Measurements from ENCODE around the gene ZNF319.

The ZNF319 gene

DNA sequence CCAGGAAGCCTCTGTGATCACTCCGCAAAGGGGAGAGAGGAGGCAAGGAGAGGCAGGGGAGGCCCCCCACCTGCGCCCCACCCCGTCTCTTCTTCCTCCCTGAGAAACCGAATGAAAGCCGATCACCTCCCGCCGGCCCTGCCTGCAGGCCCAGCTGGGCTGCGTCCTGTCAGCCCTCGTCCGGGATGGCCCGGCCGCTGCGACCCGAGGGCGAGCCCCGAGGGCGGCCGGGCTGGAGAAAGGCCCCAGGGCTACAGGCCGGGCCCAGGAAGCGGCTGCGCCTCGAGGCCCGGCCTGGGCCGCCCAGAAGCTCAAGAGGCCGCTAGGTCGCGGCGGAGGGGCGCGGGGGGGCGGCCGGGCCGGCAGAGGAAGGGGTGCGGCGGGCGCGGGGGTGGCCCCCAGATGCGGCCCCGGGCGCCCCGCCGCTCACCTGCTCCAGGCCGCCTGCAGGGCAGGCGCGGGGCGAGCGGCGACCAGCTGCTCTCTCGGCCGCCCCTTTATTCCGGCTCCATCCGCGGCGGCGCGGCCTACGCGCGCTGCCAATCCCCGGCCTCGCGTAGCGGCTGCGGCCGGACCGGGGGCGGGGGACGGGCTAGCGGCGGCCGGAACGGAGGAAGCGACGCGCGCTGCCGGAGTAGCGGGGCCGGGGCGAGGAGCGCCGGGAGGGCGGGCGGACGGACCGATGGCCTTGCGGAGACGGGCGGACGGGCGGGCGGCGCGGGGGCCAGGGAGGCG is at the start of gene ZNF319:
TSS of gene ZNF319 (minus strand) at position 702 of the 735 bp plus-strand sequence. CDS start 2,407 bp downstream, outside the sequence.
- no peak for FAIRE-seq

DNA sequence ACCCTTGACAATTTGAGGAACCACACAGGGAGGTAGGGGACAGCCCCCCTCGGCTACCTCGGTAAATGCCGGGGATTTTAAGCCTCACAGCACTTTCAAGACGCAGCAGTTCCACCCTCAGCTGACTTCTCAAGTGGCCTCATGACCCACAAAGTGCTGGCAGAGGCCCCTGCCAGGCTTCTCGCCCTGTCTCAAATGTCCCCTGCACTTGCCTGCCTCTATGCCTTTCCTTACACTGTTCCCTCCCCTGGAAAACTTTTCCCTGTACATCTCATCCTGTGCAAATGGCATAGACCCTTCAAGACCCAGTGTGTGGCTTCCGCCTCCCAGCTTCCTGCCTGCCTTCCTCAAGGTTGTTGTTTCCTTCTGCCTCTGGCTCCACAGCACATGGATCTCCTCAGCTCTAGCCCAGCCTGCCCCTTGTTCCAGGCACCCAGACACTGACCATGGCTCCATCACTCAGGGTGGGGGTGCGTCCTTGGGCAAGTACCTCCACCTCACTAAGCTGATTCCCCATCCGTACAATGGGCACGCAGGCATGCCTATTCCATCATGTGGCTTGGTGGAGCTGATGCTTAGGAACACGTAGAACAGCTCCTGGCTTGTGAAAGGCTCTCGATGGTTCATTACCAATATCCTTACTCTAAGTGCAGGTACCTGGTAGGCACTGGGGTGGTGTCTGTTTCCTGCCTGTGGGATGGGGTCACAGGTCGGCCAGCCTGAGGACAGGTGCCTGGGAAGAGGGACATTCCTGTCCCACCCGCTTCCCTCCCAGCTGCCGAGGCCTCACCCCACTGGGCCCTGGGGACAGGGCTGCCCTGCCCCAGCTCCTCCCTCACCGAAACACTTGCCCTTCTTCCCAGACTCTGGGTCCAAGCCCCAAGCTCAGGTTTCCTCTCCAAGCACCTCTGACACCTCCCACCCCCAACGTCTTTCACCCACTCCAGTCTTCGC is 49.0 kb upstream of the ZNF319 start:
- FAIRE-seq = no peak

DNA sequence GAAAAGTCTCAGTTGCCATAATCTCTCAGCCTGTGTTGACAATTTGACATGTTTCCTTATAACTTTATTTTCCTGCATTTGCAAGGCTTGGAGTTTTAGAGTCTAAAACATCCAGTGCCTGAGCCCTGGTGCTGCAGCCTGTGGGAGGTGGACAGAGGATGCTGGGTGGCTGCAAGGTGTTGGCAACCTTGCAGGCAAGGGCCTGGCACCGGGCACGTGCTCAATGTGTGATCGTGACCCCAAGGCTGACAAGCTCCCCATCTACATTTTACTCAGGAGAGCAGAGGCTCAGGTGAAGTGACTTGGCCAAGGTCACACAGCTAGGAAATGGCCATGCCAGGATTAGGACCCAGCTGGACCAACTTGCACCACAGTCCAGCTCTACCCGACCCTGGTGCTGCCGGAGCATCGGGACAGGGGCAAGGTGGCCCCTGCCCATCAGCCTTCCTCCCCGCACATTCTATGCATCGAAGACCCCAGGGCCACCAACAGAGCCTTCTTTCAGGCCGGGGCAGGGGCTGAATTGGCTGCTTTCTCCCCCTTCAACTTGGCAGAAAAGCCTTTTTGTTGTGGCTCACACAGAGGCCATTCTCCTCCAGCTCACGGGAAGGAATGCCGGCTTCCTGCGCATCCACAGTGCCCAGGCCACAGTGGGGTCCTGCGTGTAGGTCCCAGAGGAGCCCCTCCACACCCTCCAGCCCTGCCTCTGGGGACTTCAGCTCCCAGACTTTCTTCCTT is 48.2 kb upstream of the ZNF319 start:
- no peak for FAIRE-seq

DNA sequence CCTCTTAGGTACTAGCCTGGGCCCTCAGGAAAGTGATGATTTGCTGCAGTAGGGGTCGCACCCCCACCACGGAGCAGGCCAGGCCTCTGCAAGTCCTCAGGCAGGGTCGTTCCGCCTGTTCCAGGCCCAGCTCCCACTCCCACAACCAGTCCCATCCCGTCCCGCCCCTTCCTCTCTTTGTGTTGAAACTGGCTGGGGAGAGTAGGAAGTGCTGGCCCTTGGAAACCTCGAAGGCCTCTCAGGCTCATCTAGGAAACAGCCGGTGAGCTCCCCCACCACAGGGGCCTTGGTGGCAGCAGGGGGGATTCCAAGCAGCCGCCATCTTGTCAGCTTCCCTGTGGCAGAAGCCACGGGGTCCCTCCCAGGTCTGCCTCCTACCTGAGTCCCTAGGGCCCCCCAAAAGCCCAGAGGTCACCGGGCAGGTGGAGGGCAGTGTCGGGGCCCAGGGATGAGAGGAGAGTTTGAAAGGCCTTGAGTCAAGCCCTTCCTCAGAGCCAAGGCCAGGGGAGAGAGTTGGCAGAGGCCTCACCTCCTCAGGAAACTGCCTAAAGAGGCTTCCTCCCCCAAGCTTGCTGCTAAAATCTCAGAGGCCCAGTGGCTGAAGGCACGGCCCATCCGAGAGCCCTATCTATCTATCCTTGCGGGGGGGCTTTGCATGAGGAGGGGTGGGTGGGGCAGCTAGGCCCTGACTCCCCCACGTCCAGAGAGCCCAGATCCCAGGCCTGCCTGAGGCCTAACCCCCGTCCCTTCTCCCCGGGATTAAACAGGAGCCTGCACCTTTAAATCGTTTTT is 47.3 kb upstream of the ZNF319 start:
- no peak for FAIRE-seq

DNA sequence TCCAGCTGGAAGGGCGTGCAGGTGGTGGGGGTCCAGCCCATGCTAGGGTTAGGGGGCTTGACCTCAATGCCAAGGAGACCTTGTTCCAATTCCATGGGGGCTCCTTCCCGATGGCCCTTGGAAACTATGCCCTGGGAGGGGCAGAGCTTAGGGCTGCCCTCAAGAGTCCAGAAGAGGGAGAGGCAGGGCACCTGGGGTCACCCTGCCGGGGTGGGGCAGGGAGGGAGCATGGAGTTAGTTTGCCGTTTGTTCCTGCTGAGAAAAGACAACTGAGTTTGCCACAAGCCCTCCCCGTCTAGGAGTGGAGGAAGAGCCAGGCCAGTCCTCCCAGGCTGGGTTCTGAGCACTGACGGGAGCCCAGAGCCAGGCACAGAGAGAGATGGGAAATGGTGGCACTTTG is 46.5 kb upstream of the ZNF319 start:
- FAIRE-seq = no peak

DNA sequence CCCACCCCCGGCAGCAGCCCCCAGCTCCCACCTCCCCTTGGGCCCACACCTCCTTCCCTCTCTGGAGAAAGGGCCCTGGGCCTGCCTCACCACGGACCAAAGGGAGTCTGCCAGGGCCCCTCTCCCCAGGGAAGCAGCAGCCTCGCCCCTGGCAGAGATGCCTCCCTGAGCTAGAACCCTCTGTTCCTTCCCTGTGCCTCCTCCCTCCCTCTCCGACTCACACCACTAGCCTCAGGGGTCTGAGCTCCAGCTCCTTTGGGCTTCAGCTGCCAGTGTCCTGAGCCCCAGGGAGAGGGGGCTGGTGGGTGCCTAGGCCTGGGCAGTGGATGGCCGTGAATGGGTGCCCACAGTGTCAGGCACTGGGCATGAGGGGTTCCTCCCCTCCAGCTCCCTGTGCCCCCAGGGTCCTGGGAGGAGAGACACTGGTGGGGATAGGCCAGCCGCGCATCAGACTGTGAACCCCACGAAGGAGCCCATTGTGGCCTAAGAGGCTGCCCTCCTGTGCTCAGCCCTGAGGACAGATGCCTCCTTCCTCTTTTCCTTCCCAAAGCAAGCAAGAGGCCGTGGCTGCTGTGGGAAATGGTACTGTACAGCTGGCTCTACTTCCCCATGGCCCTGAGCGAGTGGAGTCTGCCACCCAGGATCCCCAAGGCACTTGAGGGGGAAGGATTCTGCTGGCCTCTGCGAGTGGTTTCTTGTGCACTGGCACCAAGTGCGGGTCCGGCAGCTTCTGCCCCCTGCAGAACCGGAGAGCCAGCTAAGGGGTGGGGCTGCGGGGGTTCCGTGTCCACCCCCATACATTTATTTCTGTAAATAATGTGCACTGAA is 45.8 kb upstream of the ZNF319 start:
- FAIRE-seq = no peak

DNA sequence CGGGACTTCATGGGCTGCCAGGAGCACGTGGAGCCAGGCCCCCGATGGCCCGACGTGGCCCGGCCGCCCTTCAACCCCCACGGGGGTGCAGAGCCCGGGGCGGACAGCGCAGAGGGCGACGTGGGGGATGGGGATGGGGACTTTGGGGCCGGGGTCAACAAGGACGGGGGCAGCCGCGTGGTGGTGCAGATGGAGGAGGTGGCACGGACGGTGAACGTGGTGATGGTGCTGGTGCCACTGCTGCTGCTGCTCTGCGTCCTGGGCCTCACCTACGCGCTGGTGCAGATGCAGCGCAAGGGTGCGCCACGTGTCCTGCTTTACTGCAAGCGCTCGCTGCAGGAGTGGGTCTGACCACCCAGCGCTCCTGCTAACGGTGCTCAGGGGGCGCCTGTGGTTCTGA is 44.6 kb upstream of the ZNF319 start:
- FAIRE-seq = no peak

DNA sequence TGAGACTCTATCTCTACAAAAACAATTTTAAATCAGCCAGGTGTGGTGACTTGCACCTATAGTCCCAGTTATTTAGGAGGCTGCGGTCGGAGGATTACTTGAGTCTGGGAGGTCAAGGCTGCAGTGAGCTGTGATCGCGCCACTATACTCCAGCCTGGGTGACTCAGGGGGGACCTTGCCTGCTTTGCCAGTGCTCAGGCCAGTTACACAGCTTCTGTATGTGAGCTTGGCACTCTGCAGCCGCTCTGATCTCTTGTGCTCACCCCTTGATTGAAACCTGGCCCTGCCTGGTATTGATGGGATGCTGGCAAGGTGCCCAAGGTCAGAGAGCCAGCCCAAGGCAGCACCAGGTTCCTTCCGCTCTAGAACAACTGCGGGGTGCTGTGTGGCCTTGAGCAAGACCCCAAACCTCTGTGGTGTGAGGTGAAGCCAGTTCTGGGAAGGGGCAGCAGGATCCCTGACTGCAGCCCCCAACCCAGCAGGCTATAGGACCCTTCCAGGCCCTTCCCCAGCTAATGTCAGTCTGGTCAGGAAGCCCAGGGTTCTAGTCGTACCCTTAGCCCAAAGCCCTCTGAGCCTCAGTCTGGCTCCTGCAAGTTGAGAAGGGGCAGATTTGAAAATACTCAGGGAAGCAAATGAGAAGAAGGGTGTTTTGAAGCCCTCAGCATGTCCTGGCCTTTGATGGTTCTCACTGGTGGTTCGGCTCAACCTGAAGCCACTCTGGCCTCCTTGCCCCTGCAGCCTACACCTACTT is 44.0 kb upstream of the ZNF319 start:
- no peak for FAIRE-seq

DNA sequence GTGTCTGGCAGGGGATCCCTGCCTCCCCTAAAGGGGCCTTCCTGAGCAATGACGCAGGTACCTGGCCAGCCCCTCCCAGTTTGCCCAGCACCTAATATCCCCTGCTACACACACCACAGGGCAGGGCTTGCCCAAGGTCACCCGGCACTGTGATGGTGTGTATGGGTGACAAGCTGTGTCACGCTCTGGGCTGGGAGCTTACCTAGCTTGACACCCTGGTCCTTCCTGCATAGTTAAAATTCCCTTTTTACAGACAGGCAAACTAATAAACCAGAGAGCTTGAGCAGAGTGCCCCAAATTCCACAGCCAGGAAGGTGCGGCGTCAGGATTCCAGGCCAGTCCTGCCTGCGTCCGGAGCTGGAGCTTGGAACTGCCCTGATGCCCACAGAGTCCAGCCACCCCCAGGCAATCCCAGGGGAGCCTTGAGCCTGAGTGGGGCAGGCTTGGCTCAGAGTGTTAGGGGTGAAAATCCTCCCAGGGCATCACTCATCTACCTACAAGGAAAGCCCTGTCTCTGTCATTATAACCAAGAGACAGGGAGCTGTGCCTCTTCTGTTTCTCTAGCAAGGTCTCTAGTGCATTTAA is 43.2 kb upstream of the ZNF319 start:
- no peak for FAIRE-seq

DNA sequence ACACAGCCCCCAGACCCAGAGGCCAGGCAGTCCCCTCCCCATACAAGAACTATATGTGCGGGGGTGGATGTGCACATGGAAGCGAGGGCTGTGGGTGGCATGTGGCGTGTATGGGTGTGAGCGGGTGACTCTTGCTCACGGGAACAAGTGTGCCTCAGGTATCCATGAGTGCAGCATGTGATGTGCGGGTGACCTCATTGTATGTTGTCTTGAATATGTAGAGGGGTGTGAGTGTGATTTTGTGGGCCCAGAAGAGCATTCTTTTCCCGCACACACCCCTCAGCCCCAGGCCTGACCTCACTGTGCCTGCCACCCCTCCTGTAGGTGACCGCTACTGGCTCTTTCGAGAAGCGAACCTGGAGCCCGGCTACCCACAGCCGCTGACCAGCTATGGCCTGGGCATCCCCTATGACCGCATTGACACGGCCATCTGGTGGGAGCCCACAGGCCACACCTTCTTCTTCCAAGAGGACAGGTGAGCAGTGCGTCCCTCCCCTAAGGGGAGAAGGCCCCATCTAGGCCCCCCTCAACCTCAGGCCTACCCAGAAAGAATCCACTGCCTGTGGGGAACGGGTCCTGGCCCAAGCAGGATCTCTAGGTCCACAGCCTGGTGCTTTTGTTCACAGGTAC is 42.5 kb upstream of the ZNF319 start:
- no peak for FAIRE-seq

DNA sequence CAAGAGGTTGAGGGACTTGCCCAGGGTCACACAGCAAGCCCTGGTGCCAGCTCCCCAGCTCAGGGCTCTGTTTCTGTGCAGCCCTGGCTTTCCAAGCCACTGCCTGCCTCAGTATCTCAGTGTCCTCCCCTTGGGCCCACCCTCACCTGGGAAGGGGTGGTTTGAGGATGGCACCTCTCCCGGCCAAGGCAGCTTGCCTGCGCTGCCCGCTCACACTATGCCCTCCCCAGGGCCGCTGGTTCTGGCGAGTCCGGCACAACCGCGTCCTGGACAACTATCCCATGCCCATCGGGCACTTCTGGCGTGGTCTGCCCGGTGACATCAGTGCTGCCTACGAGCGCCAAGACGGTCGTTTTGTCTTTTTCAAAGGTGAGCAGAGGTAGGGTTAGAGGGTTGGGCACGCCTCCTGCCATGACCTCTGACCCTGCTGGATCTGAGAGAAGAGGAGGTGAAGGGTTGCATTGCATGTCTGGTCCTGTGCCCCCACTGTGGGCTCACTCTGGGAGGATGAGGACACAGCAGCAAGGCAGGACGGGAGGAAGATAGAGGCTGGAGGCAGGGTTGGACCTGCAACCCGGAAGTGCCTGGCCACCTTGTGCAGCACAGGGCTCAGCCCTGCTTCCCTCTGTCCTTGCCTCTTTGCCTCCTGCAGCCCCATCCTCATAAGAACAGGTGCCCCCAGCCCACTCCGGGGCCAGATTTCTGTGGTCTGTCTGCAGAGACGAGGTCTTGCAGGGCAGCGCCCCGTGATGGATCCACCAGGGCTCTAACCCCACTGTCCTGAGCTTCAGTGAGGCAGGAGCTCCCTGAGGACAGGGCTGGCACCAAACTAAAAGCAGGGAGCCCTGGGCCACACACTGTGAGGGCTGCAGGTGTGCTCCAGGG is 41.8 kb upstream of the ZNF319 start:
- FAIRE-seq = no peak

DNA sequence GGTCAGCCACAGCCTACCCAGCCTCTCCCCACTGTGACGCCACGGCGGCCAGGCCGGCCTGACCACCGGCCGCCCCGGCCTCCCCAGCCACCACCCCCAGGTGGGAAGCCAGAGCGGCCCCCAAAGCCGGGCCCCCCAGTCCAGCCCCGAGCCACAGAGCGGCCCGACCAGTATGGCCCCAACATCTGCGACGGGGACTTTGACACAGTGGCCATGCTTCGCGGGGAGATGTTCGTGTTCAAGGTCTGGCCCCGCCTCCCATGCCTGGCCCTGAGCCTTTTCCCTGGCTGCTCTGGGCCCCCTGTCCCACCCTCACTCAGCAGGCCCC is 41.1 kb upstream of the ZNF319 start:
- FAIRE-seq = no peak

DNA sequence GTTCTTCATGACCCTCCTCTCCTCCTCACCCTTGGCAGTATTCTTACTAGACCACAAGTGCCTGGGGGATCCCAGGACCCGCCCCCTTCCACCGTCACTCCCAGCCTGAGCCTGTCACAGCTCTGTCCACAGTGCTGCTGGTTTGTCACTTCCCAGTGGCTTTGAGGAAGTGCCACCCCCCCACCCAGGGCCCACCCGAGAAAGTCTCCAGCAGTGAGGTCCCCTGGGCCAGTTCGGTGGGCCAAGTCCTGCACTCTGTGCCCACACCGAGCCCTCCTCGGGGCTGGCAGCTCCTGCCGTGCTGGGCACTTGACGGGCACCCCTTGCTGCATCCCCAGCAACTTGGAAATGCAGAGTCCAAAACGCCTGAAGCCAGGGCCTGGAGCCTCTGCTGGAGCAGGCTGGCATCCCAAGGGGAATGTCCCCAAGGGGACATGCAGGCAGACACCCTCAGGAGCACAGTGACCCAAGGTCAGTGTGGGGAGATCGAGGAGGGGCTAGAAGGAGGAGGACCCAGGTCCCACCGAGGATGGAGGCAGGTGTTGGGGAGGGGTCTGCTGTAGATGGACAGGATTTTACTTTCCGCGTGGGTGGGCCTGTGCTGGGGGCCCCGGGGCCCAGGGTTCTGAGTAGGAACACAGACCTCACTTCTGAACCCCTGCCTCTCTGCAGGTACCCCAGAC is 40.6 kb upstream of the ZNF319 start:
- no peak for FAIRE-seq

DNA sequence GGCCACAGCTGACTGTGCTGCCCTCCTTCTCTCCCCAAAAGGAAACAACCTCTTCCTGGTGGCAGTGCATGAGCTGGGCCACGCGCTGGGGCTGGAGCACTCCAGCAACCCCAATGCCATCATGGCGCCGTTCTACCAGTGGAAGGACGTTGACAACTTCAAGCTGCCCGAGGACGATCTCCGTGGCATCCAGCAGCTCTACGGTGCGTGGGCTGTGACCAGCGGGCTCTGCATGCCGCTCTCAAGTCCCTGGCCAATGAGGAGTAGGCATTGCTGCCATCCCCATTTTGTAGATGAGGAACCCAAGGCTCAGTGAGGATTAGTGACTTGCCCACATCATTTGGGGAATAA is 40.0 kb upstream of the ZNF319 start:
- FAIRE-seq = no peak

DNA sequence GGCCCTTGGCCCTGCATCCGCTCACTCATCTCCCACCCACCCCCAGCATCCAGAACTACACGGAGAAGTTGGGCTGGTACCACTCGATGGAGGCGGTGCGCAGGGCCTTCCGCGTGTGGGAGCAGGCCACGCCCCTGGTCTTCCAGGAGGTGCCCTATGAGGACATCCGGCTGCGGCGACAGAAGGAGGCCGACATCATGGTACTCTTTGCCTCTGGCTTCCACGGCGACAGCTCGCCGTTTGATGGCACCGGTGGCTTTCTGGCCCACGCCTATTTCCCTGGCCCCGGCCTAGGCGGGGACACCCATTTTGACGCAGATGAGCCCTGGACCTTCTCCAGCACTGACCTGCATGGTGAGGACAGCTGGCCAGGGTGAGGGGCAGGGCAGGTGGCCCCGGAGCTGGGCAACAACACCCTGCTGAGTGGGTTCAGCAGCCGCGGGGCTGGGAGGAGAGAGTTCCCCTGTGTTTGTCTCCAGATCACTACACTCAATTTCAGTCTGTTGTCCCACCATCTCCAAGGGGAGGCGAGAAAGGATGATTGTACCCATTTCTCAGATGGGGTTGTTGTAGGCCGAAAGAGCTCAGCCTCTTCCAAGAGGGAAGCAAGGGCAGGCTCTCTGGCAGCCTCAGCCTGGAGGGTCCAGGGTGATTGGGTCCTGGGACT is 39.5 kb upstream of the ZNF319 start:
- no peak for FAIRE-seq

DNA sequence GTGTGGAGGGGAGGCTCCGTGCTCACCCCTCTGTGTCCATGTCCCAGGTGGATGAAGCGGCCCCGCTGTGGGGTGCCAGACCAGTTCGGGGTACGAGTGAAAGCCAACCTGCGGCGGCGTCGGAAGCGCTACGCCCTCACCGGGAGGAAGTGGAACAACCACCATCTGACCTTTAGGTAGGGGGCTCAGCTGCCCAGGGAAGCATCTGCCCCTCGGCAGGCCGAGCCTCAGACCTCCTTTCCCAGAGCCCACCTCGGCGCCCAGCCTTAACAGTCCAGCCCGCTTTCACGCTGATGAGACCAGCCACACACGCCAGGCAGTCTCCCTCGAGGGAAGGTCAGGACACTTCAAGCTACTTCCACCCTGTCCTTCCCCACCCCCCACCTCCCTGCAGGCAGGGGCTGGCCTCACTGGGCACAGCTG is 37.8 kb upstream of the ZNF319 start:
- no peak for FAIRE-seq

DNA sequence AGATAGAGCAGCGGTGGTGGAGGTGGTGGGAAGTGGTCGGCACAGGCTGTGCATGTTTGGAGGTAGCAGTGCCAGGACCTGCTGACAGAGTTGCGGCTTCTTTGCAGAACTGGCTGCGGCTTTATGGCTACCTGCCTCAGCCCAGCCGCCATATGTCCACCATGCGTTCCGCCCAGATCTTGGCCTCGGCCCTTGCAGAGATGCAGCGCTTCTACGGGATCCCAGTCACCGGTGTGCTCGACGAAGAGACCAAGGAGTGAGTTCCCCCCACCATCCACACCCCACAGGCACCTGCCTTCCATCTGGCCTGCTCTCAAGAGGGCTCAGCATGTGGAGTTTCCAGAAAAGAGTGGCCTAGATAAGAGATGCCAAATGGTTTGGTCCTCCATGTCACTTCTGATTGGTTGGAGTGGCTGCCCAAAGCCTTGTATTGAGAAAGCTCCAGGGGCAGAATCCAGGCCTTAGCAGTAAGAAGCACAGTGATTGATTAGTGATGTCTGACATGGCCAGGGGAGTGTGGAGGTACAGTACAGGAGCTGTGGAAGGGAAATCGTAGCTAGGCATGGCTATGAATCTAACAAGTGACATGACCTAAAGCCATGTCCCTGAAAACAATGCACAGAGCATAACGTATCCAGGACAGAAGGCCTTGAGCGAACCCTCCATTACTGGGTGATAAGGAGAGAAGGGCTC is 37.0 kb upstream of the ZNF319 start:
- FAIRE-seq = no peak
